GM19025 (cell line): ENCODE measurements around the gene SLC5A8.

ENCODE experiments used
- ATAC-seq: cut with Tn5 transposase; IDR thresholded peaks from one replicate; pipeline ENCODE4 v1.9.1; 2021; ENCODE audit warnings: mild to moderate bottlenecking, low read depth, moderate library complexity; ENCODE audit not compliant: unreplicated experiment

SLC5A8 gene

GRCh38 chr12:101209319-101210302 lies at the start of gene SLC5A8:
TSS of gene SLC5A8 (minus strand) at chr12:101210238. CDS start at chr12:101209848, 390 bp downstream.
- ATAC-seq, result no peak

- ATAC-seq, result no peak
These were observed 47.3 kb upstream of the SLC5A8 start for GRCh38 chr12:101257357-101257756.

- no peak for ATAC-seq
These were observed 46.2 kb upstream of the SLC5A8 start for GRCh38 chr12:101256266-101256665.

GRCh38 chr12:101243616-101244015 lies 33.6 kb upstream of the SLC5A8 start:
- ATAC-seq, result no peak

GRCh38 chr12:101243074-101243473 lies 33.0 kb upstream of the SLC5A8 start:
- no peak for ATAC-seq

- ATAC-seq, result no peak
These were observed 28.8 kb upstream of the SLC5A8 start for GRCh38 chr12:101238800-101239329.

GRCh38 chr12:101238306-101238705 lies 28.3 kb upstream of the SLC5A8 start:
- ATAC-seq, result no peak

- ATAC-seq, result no peak
These were observed 25.6 kb upstream of the SLC5A8 start for GRCh38 chr12:101235686-101236085.

GRCh38 chr12:101231636-101232035 lies 21.6 kb upstream of the SLC5A8 start:
- ATAC-seq, result no peak

GRCh38 chr12:101230547-101230946 lies 20.5 kb upstream of the SLC5A8 start:
- ATAC-seq, result no peak

- ATAC-seq, result no peak
These were observed 19.8 kb upstream of the SLC5A8 start for GRCh38 chr12:101229841-101230241.

- no peak for ATAC-seq
These were observed 11.3 kb upstream of the SLC5A8 start for GRCh38 chr12:101221301-101221700.

GRCh38 chr12:101216810-101217209 lies 6.8 kb upstream of the SLC5A8 start:
- no peak for ATAC-seq

- ATAC-seq, result no peak
These were observed 2.8 kb downstream of the SLC5A8 start for GRCh38 chr12:101207086-101207780.

GRCh38 chr12:101204602-101205304 lies 5.3 kb downstream of the SLC5A8 start:
- ATAC-seq, result no peak

GRCh38 chr12:101200824-101201223 lies 9.2 kb downstream of the SLC5A8 start:
- no peak for ATAC-seq

GRCh38 chr12:101200145-101200544 lies 9.9 kb downstream of the SLC5A8 start:
- no peak for ATAC-seq

GRCh38 chr12:101186291-101186690 lies 23.7 kb downstream of the SLC5A8 start:
- ATAC-seq, result no peak

GRCh38 chr12:101181776-101182175 lies 28.3 kb downstream of the SLC5A8 start:
- ATAC-seq, result no peak

GRCh38 chr12:101174541-101174940 lies 35.5 kb downstream of the SLC5A8 start:
- no peak for ATAC-seq
